Activated T-helper 9 cell treated with anti-CD3 and anti-CD28 coated beads, Interleukin-2, amount 50 U/mL, for 16 hours (primary cell): Measurements from ENCODE around the gene NEGR1.

Experiments used
- DNase-seq: peaks from one replicate; pipeline ENCODE4 v3.0.0-alpha.2; 2020; ENCODE audit warnings: low read depth

The NEGR1 gene

DNA sequence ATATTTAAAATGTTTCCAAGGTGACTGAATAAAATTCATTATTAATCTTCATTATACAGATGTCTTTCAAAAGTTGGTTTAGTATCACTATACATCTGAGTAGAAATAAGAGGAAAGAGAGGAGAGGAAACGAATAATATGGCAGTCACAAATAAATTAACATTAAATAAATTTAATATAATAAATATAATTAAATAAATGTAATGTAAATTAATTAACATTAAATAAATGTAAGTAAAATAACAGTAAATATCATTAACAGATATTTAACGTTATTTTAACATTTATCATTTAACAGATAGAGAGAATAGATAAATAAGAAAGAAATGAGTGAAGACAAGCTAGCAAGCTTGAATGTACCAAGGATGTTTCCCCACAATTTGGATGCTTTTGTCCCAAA is 592.7 kb downstream of the NEGR1 start:
- DNase-seq: no peak

DNA sequence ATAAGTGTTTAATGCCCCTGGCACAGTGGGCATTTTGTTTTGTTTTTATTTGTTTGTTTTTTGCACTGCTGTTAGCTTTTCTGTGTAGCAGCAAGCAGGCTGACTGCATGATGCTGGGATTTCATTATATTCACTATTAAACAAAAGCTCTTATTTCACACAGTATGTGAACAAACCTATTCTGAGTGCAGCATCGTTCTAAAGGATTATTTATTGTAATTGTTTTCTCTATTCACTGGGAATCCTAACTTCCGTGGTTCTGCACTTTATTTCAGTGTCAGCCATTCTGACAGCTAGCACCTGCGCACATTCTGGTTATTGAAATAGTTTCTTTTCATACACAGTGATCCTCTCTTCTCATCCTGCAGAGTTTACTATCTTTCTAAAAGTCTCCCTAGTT is 595.0 kb downstream of the NEGR1 start:
- DNase-seq: no peak

DNA sequence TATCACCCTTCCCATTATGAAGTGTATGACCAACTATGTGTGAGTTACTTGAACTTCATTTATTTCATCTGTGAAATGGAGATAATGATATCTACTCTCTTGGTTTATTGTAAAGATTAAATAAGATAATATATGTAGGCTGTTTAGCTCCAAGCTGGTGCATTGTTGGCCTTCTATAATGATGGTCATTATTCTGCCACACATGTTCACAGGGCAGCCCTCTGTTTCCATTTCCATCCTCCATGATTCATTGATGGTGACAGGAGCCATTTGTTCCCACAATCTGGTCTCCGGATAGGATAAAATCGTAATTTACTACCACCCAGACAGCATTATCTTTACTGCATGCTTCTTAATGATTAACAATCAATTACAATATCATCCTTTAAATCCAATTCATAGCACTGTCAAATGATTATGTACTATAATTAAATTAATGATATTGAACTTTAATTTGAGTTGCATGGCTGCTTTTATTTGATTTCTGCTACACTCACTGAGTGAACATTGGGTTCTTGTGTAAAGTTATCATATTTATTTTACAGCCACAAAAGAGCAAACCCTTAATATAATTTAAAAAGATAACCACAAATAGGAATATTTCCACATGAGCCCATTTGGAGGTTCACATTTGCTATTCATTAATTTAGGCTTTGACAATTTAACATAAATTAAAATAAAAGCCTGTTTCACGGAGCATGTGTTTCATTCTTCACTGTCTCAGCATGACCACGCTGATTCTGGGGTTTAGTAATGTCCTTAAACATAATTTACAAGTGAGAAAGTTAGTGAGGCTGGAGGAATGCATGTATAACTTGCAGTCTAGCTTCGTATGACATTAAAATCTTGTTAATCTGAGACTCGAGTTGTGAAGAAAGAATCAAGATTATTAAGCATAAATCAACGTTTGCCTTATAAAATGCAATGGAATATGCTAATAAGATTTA is 605.1 kb downstream of the NEGR1 start:
- no peak for DNase-seq

DNA sequence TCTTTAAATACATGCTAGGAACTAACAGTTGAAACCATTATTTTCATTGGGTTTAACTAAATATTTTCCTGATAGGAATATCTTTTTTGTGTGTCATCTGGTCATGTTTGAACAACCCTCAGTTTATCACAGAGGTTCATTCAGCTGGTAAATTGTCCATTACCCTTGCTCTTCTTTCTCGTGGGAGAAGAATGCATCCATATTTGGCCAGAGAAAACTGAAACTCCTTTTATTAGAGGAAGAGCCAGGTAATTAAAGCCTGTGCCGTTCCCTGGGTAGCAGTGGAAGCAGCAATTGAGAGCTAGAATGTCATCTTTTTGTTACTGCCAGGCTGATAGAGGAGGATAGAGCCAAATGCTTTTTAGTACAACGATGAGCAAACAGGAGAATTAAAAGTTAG is 614.3 kb downstream of the NEGR1 start:
- no peak for DNase-seq

DNA sequence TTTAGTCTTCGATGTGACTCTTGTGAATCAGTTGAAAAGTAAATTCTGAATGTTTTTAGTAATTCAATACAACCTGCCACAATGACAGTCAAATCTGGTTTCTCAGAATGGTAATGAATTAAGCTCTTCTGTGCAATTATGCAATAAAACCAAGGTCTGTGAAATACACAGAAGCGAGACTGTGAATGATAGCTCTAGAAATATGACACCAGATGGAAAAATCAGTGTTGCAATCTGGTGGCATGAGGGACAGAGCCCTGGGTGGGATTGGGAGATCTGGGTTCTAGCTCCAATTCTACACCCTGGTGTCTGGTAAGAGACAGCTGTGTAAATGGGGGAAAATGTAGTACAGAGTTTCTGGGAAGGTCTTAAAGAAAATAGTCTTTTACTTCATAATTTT is 615.1 kb downstream of the NEGR1 start:
- no peak for DNase-seq

GRCh38 chr1:71666609-71667008 is 615.7 kb downstream of the NEGR1 start:
- DNase-seq: no peak

- no peak for DNase-seq
These were observed 621.9 kb downstream of the NEGR1 start for GRCh38 chr1:71660411-71660810.

DNA sequence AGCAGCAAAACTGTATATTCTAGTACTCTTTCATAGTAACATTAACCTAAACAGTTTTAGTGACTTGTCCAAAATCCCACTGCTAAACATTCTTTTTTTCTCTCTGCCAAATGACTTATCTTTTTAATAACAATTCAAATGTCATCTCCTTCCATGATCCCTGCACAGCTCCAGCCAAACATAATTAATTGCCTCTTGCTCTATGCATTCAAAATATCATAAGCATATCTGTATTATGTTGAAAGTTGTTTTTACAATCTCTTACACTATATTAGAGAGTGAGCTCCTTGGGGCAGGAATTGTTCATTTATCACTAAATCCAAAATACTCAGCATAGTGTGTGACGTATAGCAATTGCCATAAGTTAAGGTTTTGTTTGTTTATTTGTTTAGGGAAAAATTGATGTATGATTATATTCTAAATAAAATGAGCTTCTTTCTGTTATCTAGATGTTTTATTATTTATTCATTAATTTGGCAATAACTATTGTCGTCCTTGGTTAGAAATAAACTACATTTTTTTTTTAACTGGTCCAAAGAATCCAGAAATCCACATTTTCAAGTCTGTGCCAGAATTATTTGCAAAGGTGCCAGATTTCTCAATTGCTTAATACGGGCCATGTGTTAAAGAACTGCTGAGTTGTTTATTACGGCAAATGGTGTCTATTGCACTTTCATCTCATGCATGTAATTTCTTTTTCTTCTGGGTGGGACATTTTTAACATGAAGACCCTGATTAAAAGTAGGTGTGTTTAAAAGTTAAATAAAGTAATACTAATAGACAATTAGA is 624.3 kb downstream of the NEGR1 start:
- no peak for DNase-seq

- DNase-seq: no peak
These were observed 625.4 kb downstream of the NEGR1 start for GRCh38 chr1:71656902-71657301.

- DNase-seq: no peak
These were observed 626.7 kb downstream of the NEGR1 start for GRCh38 chr1:71655604-71656003.

DNA sequence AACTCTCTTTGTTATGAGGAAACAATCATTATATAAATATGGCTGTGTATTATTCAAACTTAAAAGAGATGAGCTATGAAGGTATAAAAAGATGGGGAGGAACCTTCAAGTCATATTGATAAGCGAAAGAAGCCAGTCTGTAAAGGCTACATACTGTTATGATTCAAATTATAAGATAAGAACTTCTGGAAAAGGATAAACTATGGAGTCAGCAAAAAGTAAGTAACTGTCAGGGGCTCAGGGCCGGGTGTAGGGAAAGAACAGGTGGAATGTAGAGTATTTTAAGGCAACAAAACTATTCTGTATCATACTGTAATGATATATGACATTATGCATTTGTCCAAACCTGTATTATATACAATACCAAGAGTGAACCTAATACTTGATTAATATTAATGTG is 628.4 kb downstream of the NEGR1 start:
- no peak for DNase-seq

- no peak for DNase-seq
These were observed 631.1 kb downstream of the NEGR1 start for GRCh38 chr1:71651214-71651613.

DNA sequence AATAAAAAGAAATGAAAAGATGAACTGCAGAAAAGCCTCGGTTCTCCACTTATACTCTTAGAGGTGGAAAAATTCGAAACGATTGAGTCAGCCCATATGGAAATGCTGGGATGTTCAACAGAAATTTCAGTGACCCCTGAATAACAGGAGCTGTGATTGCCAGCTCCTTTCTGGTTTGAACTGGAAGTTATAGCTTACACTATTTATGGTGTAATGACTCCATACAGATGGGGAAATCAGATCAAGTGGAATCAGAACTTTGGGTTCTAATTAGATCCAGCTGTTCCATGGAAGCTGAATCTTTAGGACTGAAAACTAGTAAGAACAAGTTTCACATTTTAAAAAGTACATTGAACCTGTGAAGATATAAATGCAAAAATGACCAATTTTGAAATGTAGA is 632.2 kb downstream of the NEGR1 start:
- no peak for DNase-seq

GRCh38 chr1:71649608-71650007 is 632.7 kb downstream of the NEGR1 start:
- DNase-seq: no peak

DNA sequence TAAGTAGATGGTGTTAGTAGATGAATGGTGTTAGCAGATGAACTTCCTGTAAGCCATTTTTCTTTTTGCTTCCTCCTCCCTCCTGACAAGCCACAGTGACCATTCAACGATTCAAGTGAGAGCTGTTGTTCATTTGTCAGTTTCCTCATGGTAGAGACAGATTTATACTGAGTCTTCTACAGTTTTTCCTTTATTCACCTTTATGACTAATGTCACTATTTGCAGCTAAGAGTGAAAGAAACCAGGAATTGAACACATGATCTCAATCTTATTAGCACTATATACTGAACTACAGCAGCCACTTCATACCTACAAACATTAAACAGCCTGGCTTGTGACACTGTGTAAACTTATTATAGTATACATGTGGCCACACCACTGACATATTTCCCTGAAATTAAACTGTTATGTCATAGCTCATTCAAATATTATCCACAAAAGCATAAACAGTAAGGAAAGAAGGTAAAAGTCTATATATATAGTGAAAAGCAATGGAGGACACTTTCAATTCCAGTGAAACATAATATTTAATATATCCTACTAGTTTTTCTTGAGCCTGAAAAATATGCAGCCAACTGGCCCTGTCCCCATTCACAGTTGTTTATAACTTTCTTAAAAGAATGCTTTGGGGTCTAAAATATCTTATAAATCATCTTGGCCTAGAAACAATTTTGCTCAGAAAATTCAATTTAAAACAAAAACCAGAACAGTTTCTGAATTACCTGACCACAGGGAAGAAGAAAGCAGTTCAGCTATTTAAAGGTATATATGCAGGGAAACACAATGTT is 634.6 kb downstream of the NEGR1 start:
- no peak for DNase-seq

DNA sequence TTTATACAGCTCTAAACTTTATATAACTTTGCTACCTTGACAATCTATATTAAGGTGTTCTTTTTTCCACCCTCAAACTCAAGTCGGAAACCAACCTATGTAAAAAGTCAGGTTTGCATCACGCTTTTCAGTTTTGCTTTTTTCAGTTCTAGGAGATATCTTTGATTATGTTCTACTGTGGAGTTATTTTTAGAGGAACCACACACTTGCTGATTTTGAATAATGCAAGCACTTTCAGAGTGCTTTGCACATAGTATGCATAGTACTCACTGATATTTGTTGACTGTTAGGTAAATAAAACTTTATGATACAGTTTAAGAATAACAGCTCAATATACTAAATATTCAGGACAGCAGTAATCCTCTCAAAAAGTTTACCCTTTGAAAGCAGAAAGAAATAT is 637.3 kb downstream of the NEGR1 start:
- DNase-seq: no peak

DNA sequence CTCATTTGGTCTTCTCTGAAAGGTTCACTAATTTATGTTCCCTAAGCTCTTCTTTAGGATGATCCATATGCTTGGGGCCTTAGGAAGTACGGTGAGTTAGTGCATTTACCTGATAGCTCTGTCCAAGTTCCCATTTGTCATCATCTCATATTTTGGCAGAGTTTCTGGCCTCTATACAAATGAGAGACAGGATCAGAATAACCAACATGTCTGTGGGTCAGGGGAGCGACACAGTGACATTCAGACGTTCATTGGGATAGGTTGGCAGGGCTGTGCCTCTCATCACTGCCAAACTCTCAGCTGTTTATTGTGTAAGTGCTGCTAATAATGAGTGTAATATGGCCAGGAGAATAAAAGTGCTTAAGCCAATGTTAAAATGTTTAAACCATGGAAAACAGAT is 640.4 kb downstream of the NEGR1 start:
- DNase-seq: no peak

GRCh38 chr1:71640998-71641397 is 641.3 kb downstream of the NEGR1 start:
- DNase-seq: no peak

DNA sequence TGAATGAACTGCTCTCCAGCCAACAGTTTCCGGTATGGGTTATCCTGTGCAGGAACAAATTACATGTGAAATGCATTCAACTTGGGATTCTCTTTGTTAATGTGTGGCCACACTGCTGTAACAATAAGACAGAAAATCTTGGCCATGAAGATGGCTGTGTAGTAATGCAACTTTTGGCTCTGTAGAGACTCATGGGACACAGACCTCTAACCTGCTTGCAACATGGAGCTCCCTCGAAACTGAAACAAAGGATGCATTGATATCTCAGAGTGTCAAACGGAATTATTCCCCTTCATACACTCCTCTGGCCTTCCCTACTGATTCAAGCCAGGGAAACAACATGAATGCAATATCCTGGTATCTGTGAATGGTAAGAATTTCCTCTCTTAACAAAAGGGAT is 642.2 kb downstream of the NEGR1 start:
- no peak for DNase-seq

DNA sequence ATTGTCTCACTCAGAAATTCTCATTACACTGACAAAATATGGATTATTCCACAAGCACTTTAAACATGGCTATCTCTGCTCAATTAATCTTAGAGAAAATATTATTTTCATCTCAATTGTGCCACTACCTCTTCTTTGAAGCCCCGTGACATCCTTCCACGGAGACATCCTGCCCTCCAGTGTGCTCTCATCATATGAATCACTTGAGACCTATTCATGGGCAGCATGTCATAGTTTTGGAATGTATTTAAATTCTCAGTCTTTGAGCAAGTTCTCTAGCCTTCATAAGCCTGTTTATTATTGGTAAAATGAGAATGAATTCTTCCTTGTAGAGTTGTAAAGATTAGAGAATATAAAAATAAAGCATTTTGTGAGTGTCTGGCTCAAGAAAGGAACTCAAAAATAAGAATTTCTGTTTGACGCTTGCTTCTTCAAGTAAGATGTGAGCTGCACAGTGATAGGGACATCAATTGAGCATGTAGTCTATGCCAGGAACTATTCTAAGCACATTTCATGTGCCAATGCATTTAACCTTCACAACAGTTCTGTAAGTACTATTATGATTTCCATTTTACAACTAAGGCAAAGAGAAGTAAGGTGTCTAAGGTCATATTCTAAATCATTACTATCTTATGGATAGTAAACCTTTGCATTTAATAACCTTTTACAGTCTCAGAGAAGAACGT is 644.1 kb downstream of the NEGR1 start:
- DNase-seq: no peak

GRCh38 chr1:71635568-71635967 is 646.8 kb downstream of the NEGR1 start:
- no peak for DNase-seq

- no peak for DNase-seq
These were observed 648.2 kb downstream of the NEGR1 start for GRCh38 chr1:71634159-71634558.
